Measurements from ENCODE around the gene SDHC. TPM values are rescaled to one million over a fixed set of nuclear protein-coding genes. Genes with fewer than 3 reads are reported as not detected.

The SDHC gene
- total and polyA plus RNA-seq, 2 of the 8 experiments (the other 6 are each of a cell fraction or from before 2014, with no cell fraction given) = 224 to 305 TPM

DNA sequence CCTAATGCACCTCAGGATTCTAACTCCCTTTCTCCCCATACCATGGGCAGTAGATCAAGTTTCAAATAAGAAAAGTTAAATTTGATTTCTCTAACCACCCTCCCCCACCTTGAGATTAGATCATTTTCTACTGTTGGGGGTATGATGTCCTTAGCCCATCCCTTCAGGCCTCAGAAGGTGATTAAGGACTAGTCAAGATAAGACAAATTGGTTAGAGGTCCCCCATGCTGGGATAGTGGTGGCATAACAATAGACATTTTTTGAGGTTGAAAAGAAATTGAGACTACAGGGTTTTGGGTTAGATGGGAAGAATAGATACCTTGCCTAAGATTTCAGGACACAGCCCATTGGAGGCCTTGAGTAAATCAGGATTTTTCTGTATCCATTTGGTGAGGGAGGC, 51.0 kb downstream of the SDHC start:
- Histone ChIP-seq H2BK120ac (replicated peaks; ENCODE audit: low read depth, low read length) (no peak overlapping the region), H3K36me3 (ENCODE audit: control insufficient read depth in 2 of 4, insufficient read depth in 4 of 4, low read length in 3 of 4) (peaks cover 0 to 13% (median 4%) of the 10 kb centered on the region in 4 experiments; a peak in 2 of 8 replicates), H3K27me3 (replicated peaks in 1 of 4; ENCODE audit: control insufficient read depth in 3 of 4, extremely low read depth in 1 of 4, insufficient read depth in 3 of 4, low read length in 3 of 4) (no peaks in the 10 kb centered on the region), H3K23me2 (ENCODE audit: low read depth, low read length) (no peaks in the 10 kb centered on the region), H4K91ac (replicated peaks; ENCODE audit: insufficient read length, low read length) (no peak overlapping the region), H3K23ac (ENCODE audit: insufficient read length) (no peak overlapping the region), H2BK15ac (ENCODE audit: low read length) (no peak overlapping the region), H3K4me2 (ENCODE audit: insufficient read depth in 1 of 2, low read depth in 2 of 2, low read length in 2 of 2) (no peak overlapping the region), H2BK12ac (ENCODE audit: low read depth, low read length) (no peak overlapping the region), H3K9ac (replicated peaks in 1 of 4; ENCODE audit: extremely low read depth in 1 of 4, low read depth in 3 of 4, low read length in 3 of 4) (no peak overlapping the region), H2BK5ac (ENCODE audit: low read depth, low read length) (no peak overlapping the region), H3K4me1 (replicated peaks in 1 of 4; ENCODE audit: control insufficient read depth in 3 of 4, insufficient read depth in 4 of 4, low read length in 3 of 4) (peaks cover 0 to 4% (median 0%) of the 10 kb centered on the region in 4 experiments; a peak in 1 of 7 replicates), H3K27ac (ENCODE audit: low read depth, low read length) (no peak overlapping the region), H3K18ac (ENCODE audit: extremely low read depth, low read length) (no peak overlapping the region), H3K4me3 (ENCODE audit: extremely low read depth in 1 of 4, insufficient read depth in 2 of 4, low read depth in 3 of 4, low read length in 4 of 4) (no peak overlapping the region), H3K4ac (replicated peaks; ENCODE audit: insufficient read length, low read depth, low read length) (no peak overlapping the region), H2AK5ac (ENCODE audit: low read depth, low read length) (no peak overlapping the region), H2AFZ (ENCODE audit: low read length) (no peak overlapping the region), H3K79me2 (ENCODE audit: control insufficient read depth in 1 of 2, insufficient read depth in 2 of 2, low read length in 2 of 2) (no peaks in the 10 kb centered on the region), H4K5ac (ENCODE audit: insufficient read length, low read depth, low read length) (no peak overlapping the region), H2BK20ac (ENCODE audit: low read length) (no peak overlapping the region), H3K56ac (replicated peaks; ENCODE audit: insufficient read length, low read depth, low read length) (no peak overlapping the region), H4K20me1 (replicated peaks in 1 of 2; ENCODE audit: control insufficient read depth in 1 of 2, insufficient read depth in 2 of 2, low read length in 2 of 2) (no peaks in the 10 kb centered on the region), H3K79me1 (ENCODE audit: low read depth, low read length) (no peaks in the 10 kb centered on the region), H3K14ac (ENCODE audit: insufficient read length) (no peak overlapping the region), H4K8ac (ENCODE audit: extremely low read depth, insufficient read depth, low read length) (no peak overlapping the region), H3K9me3 (ENCODE audit: insufficient read depth in 2 of 2, low read depth in 1 of 2, low read length in 1 of 2) (no peaks in the 10 kb centered on the region)
- POLR2A ChIA-PET (ENCODE audit: partially characterized antibody) = interaction anchor here (0.6 kb wide), 1 partner anchor 9 kb away, joined by 3 read pairs; no protein-coding TSS in a partner anchor
- DNase-seq (ENCODE audit: low read depth in 1 of 2, low spot score in 2 of 2) (no peak), FAIRE-seq (no peak)
- CTCF ChIA-PET (ENCODE audit: partially characterized antibody) = no interaction called here
- no peak for TF ChIP-seq FOSL1 (IDR thresholded peaks at IDR 0.05; ENCODE audit: insufficient read depth, low read depth, low read length)
- no peak for TF ChIP-seq RXRA (IDR thresholded peaks at IDR 0.05; ENCODE audit: insufficient read depth, low read depth, low read length)
- no peak for TF ChIP-seq KDM1A (IDR thresholded peaks at IDR 0.05; ENCODE audit: borderline replicate concordance, low read length)
- no peak for TF ChIP-seq JUN (IDR thresholded peaks at IDR 0.05; ENCODE audit: low read depth, low read length)
- no peak for TF ChIP-seq YY1 (IDR thresholded peaks at IDR 0.05; ENCODE audit: low read depth, low read length)
- TF ChIP-seq GTF2F1 (IDR thresholded peaks at IDR 0.05; ENCODE audit: borderline replicate concordance, low read depth, low read length) = no peak
- TF ChIP-seq RAD21 (IDR thresholded peaks at IDR 0.05 in 1 of 2, conservative IDR thresholded peaks at IDR 0.05 in 1 of 2; ENCODE audit: low read depth in 2 of 2, low read length in 2 of 2) = no peak
- no peak for TF ChIP-seq TCF12 (IDR thresholded peaks at IDR 0.05; ENCODE audit: low read depth, low read length)
- TF ChIP-seq, protein P1, sequence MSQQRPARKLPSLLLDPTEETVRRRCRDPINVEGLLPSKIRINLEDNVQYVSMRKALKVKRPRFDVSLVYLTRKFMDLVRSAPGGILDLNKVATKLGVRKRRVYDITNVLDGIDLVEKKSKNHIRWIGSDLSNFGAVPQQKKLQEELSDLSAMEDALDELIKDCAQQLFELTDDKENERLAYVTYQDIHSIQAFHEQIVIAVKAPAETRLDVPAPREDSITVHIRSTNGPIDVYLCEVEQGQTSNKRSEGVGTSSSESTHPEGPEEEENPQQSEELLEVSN (IDR thresholded peaks at IDR 0.05) = no peak
- no peak for TF ChIP-seq SAP30 (IDR thresholded peaks at IDR 0.05; ENCODE audit: insufficient read depth, insufficient replicate concordance, low read length)
- no peak for TF ChIP-seq CEBPB (IDR thresholded peaks at IDR 0.05; ENCODE audit: low read depth, low read length)
- TF ChIP-seq, protein P2, sequence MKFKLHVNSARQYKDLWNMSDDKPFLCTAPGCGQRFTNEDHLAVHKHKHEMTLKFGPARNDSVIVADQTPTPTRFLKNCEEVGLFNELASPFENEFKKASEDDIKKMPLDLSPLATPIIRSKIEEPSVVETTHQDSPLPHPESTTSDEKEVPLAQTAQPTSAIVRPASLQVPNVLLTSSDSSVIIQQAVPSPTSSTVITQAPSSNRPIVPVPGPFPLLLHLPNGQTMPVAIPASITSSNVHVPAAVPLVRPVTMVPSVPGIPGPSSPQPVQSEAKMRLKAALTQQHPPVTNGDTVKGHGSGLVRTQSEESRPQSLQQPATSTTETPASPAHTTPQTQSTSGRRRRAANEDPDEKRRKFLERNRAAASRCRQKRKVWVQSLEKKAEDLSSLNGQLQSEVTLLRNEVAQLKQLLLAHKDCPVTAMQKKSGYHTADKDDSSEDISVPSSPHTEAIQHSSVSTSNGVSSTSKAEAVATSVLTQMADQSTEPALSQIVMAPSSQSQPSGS (IDR thresholded peaks at IDR 0.05; ENCODE audit: low read length) = no peak
- TF ChIP-seq BRCA1 (IDR thresholded peaks at IDR 0.05; ENCODE audit: low read depth, low read length) = no peak

All from H1 (cell line).